H9 (cell line): ENCODE data around the gene MEGF10. TPM values are rescaled to one million over a fixed set of nuclear protein-coding genes. Genes with fewer than 3 reads are reported as not detected.

Source experiments
- DNase-seq: peaks from one replicate; pipeline ENCODE4 v3.0.0-alpha.2; 2017
- H2AFZ ChIP-seq: one replicate; pipeline ENCODE4 v1.6.1; 2013; ENCODE audit warnings: mild to moderate bottlenecking, low read length, control low read depth, moderate library complexity
- H2AK5ac ChIP-seq: 2 replicates; pipeline ENCODE4 v1.6.1; 2013; ENCODE audit warnings: low read length, control low read depth, mixed read lengths; ENCODE audit not compliant: insufficient read length
- H2BK120ac ChIP-seq: one replicate; pipeline ENCODE4 v1.6.1; 2013; ENCODE audit warnings: low read depth, mild to moderate bottlenecking, low read length, control low read depth, inconsistent platforms; ENCODE audit not compliant: poor library complexity, severe bottlenecking
- H2BK12ac ChIP-seq: 2 replicates; pipeline ENCODE4 v1.6.1; 2013; ENCODE audit warnings: low read length, control low read depth, mixed read lengths, low read depth; ENCODE audit not compliant: insufficient read length
- H2BK15ac ChIP-seq: 2 replicates; pipeline ENCODE4 v1.6.1; 2013; ENCODE audit warnings: low read depth, low read length, control low read depth
- H2BK20ac ChIP-seq: one replicate; pipeline ENCODE4 v1.6.1; 2013; ENCODE audit warnings: low read depth, mild to moderate bottlenecking, low read length, control low read depth, inconsistent platforms; ENCODE audit not compliant: poor library complexity, severe bottlenecking
- H2BK5ac ChIP-seq: 2 replicates; pipeline ENCODE4 v1.6.1; 2013; ENCODE audit warnings: low read length, control low read depth, mixed read lengths; ENCODE audit not compliant: insufficient read length
- H3K14ac ChIP-seq: 2 replicates; pipeline ENCODE4 v1.6.1; 2013; ENCODE audit warnings: low read length, control low read depth; ENCODE audit not compliant: insufficient read depth
- H3K18ac ChIP-seq: 2 replicates; pipeline ENCODE4 v1.6.1; 2013; ENCODE audit warnings: low read depth, mild to moderate bottlenecking, mixed read lengths, low read length, control low read depth; ENCODE audit not compliant: insufficient read length
- H3K23ac ChIP-seq: 2 replicates; pipeline ENCODE4 v1.6.1; 2013; ENCODE audit warnings: low read length, control low read depth, mixed read lengths, low read depth; ENCODE audit not compliant: insufficient read length
- H3K23me2 ChIP-seq: 2 replicates; pipeline ENCODE4 v1.6.1; 2013; ENCODE audit warnings: low read depth, mild to moderate bottlenecking, mixed read lengths, low read length, control low read depth; ENCODE audit not compliant: insufficient read length, poor library complexity, severe bottlenecking
- H3K27ac ChIP-seq: 2 replicates; pipeline ENCODE4 v1.5.1; 2013; ENCODE audit warnings: low read length, control low read depth, mixed read lengths, low read depth; ENCODE audit not compliant: insufficient read length
- H3K27me3 ChIP-seq: 2 replicates; pipeline ENCODE4 v1.6.1; 2013; ENCODE audit warnings: low read length, control low read depth, inconsistent platforms; ENCODE audit not compliant: insufficient read depth
- H3K4ac ChIP-seq: 2 replicates; pipeline ENCODE4 v1.6.1; 2013; ENCODE audit warnings: low read depth, mild to moderate bottlenecking, control low read depth, inconsistent platforms, low read length, moderate library complexity
- H3K4me1 ChIP-seq: 2 replicates; pipeline ENCODE4 v1.6.1; 2013; ENCODE audit warnings: low read length, control low read depth, inconsistent platforms; ENCODE audit not compliant: insufficient read depth
- H3K4me2 ChIP-seq: 2 replicates; pipeline ENCODE4 v1.6.1; 2013; ENCODE audit warnings: low read length, control low read depth, mixed read lengths; ENCODE audit not compliant: insufficient read length, insufficient read depth
- H3K56ac ChIP-seq: 2 replicates; pipeline ENCODE4 v1.6.1; 2013; ENCODE audit warnings: low read depth, mild to moderate bottlenecking, mixed read lengths, low read length, control low read depth; ENCODE audit not compliant: insufficient read length
- H3K79me1 ChIP-seq: 2 replicates; pipeline ENCODE4 v1.6.1; 2013; ENCODE audit warnings: low read depth, mild to moderate bottlenecking, moderate library complexity, low read length, control low read depth, inconsistent platforms; ENCODE audit not compliant: insufficient read depth, poor library complexity, severe bottlenecking
- H3K79me2 ChIP-seq: 2 replicates; pipeline ENCODE4 v1.6.1; 2013; ENCODE audit warnings: low read length, control low read depth, inconsistent platforms; ENCODE audit not compliant: insufficient read depth
- H3K9ac ChIP-seq: 2 replicates; pipeline ENCODE4 v1.6.1; 2013; ENCODE audit warnings: low read length, control low read depth, mixed read lengths; ENCODE audit not compliant: insufficient read length; ENCODE audit errors: extremely low read depth
- H3K9me3 ChIP-seq: one replicate; pipeline ENCODE4 v1.6.1; 2013; ENCODE audit warnings: low read depth, low read length, inconsistent platforms; ENCODE audit not compliant: control insufficient read depth
- H3T11ph ChIP-seq: one replicate; pipeline ENCODE4 v1.6.1; 2013; ENCODE audit warnings: mild to moderate bottlenecking, low read length, control low read depth, inconsistent platforms
- H4K20me1 ChIP-seq: one replicate; pipeline ENCODE4 v1.6.1; 2013; ENCODE audit not compliant: control insufficient read depth, insufficient read length, insufficient read depth
- H4K5ac ChIP-seq: 2 replicates; pipeline ENCODE4 v1.6.1; 2013; ENCODE audit warnings: low read depth, mild to moderate bottlenecking, mixed read lengths, low read length, control low read depth; ENCODE audit not compliant: insufficient read length
- H4K8ac ChIP-seq: replicated peaks from 2 replicates; pipeline ENCODE4 v1.6.1; 2013; ENCODE audit warnings: low read length, control low read depth, mixed read lengths, low read depth; ENCODE audit not compliant: insufficient read length
- H4K91ac ChIP-seq: 2 replicates; pipeline ENCODE4 v1.6.1; 2013; ENCODE audit warnings: low read depth, mild to moderate bottlenecking, moderate library complexity, mixed read lengths, low read length, control low read depth; ENCODE audit not compliant: insufficient read length
- H3K27ac Mint-ChIP-seq, 3 experiments: 2 replicates in 2 of 3; 3 replicates in 1 of 3; pipeline ENCODE4 v1.8.0; 2020 to 2021; ENCODE audit warnings: mixed read lengths in 3 of 3, mild to moderate bottlenecking in 1 of 3, moderate library complexity in 1 of 3
- H3K27me3 Mint-ChIP-seq: 2 replicates; pipeline ENCODE4 v1.8.0; 2021; ENCODE audit warnings: low read depth, mild to moderate bottlenecking, moderate library complexity, mixed read lengths
- H3K36me3 Mint-ChIP-seq, 3 experiments: 2 replicates in 2 of 3; 3 replicates in 1 of 3; pipeline ENCODE4 v1.8.0; 2020 to 2021; ENCODE audit warnings: low read depth in 3 of 3, mixed read lengths in 3 of 3; ENCODE audit not compliant: insufficient read depth in 1 of 3
- H3K4me1 Mint-ChIP-seq, 2 experiments: 2 replicates each; pipeline ENCODE4 v1.8.0; 2020; ENCODE audit warnings: mixed read lengths in 2 of 2
- H3K4me3 Mint-ChIP-seq, 2 experiments: 2 replicates in 1 of 2; 3 replicates in 1 of 2; pipeline ENCODE4 v1.8.0; 2020 to 2021; ENCODE audit warnings: mild to moderate bottlenecking in 2 of 2, mixed read lengths in 2 of 2, moderate library complexity in 1 of 2
- H3K9me3 Mint-ChIP-seq, 2 experiments: 2 replicates in 1 of 2; 3 replicates in 1 of 2; pipeline ENCODE4 v1.8.0; 2020; ENCODE audit warnings: mild to moderate bottlenecking in 2 of 2, mixed read lengths in 2 of 2, moderate library complexity in 1 of 2
- CTCF ChIP-seq: fragments of 200-600 bp; sonication (generic); conservative IDR thresholded peaks from 3 replicates; pipeline ENCODE4 v1.8.0; 2021; ENCODE audit warnings: antibody characterized with exemption, mild to moderate bottlenecking
- WGBS: extraction: QIAGEN DNeasy Blood & Tissue Kit; methylation state at CpG from one replicate; pipeline ENCODE4 v1.1.7; 2013; ENCODE audit warnings: missing lambda C conversion rate, low lambda C conversion rate, mixed read lengths; ENCODE audit not compliant: insufficient read length; ENCODE audit errors: extremely low coverage; 5-methylcytosine and 5-hydroxymethylcytosine counted together
- total RNA-seq: library from RNA; stranded (reverse); gene quantifications from 2 replicates; pipeline ENCODE4 v1.2.1, GENCODE V29; 2021

The MEGF10 gene
- total RNA-seq, 1 experiment from 2014 or later = 36.5 TPM

- Mint-ChIP-seq H3K27me3 (no peaks in the 10 kb centered on the region), H3K4me3 (no peak overlapping the region), H3K27ac (no peak overlapping the region), H3K36me3 (peaks cover 0 to 4% (median 0%) of the 10 kb centered on the region in 3 experiments; a peak in 1 of 7 replicates), H3K9me3 (no peaks in the 10 kb centered on the region), H3K4me1 (no peaks in the 10 kb centered on the region)
- no CpG with 5 or more reads among the region's 2 CpGs for WGBS
- Histone ChIP-seq H4K8ac (no peak overlapping the region), H3K9me3 (no peaks in the 10 kb centered on the region), H2BK12ac (no peak overlapping the region), H3K23me2 (no peaks in the 10 kb centered on the region), H4K20me1 (no peaks in the 10 kb centered on the region), H3K79me1 (no peaks in the 10 kb centered on the region), H2AK5ac (no peak overlapping the region), H2BK5ac (no peak overlapping the region), H3K4me1 (no peaks in the 10 kb centered on the region), H3K4ac (no peak overlapping the region), H3K27ac (no peak overlapping the region), H2BK15ac (no peak overlapping the region), H3K79me2 (no peaks in the 10 kb centered on the region), H2BK20ac (no peak overlapping the region), H2AFZ (no peak overlapping the region), H3K4me2 (no peak overlapping the region), H2BK120ac (no peak overlapping the region), H3K56ac (no peak overlapping the region), H3K18ac (no peak overlapping the region), H3K23ac (no peak overlapping the region), H3K27me3 (no peaks in the 10 kb centered on the region), H3K14ac (no peak overlapping the region), H3K9ac (no peak overlapping the region), H3T11ph (no peak overlapping the region), H4K5ac (no peak overlapping the region), H4K91ac (no peak overlapping the region)
- DNase-seq = no peak
- no peak for TF ChIP-seq CTCF
Measured at GRCh38 chr5:127435821-127436220, 145.2 kb downstream of the MEGF10 start.
